Loucy (cell line): ENCODE results near the gene IQCH.

ENCODE experiments used
- H2AFZ ChIP-seq: fragments of 200-600 bp; sonication (generic); 2 replicates; pipeline ENCODE4 v1.6.0; 2016; ENCODE audit warnings: antibody characterized with exemption, mild to moderate bottlenecking, low read length, moderate library complexity
- H3F3A ChIP-seq: fragments of 200-600 bp; 2 replicates; pipeline ENCODE4 v1.6.0; 2016; ENCODE audit warnings: antibody characterized with exemption, low read depth, mild to moderate bottlenecking
- H3K27me3 ChIP-seq: fragments of 200-600 bp; sonication (generic); 2 replicates; pipeline ENCODE4 v1.6.1; 2014; ENCODE audit warnings: low read length, mild to moderate bottlenecking; ENCODE audit not compliant: insufficient read depth, poor library complexity, severe bottlenecking
- H3K36me3 ChIP-seq: fragments of 200-600 bp; sonication (generic); 2 replicates; pipeline ENCODE4 v1.6.1; 2016; ENCODE audit warnings: low read length; ENCODE audit not compliant: insufficient read depth
- H3K4me1 ChIP-seq: fragments of 200-600 bp; sonication (generic); 2 replicates; pipeline ENCODE4 v1.5.1; 2014; ENCODE audit warnings: low read length, mild to moderate bottlenecking; ENCODE audit not compliant: insufficient read depth, poor library complexity, severe bottlenecking
- H3K4me2 ChIP-seq: fragments of 200-600 bp; sonication (generic); 2 replicates; pipeline ENCODE4 v1.6.0; 2014; ENCODE audit warnings: antibody characterized with exemption, low read length, low read depth, mild to moderate bottlenecking; ENCODE audit not compliant: poor library complexity, severe bottlenecking
- H3K4me3 ChIP-seq: fragments of 200-600 bp; sonication (generic); 2 replicates; pipeline ENCODE4 v1.5.1; 2014; ENCODE audit warnings: low read length, mild to moderate bottlenecking, mixed read lengths; ENCODE audit not compliant: poor library complexity, severe bottlenecking
- H3K79me2 ChIP-seq: fragments of 200-600 bp; sonication (generic); 2 replicates; pipeline ENCODE4 v1.6.1; 2014; ENCODE audit warnings: low read length; ENCODE audit not compliant: insufficient read depth
- H3K9ac ChIP-seq: fragments of 200-600 bp; sonication (generic); 2 replicates; pipeline ENCODE4 v1.6.0; 2014; ENCODE audit warnings: mild to moderate bottlenecking, low read depth, low read length, moderate library complexity; ENCODE audit not compliant: poor library complexity, severe bottlenecking
- H3K9me2 ChIP-seq: fragments of 200-600 bp; sonication (generic); replicated peaks from 2 replicates; pipeline ENCODE4 v1.6.1; 2016; ENCODE audit warnings: low read depth, low read length, mixed read lengths
- H3K9me3 ChIP-seq: fragments of 200-600 bp; sonication (generic); 2 replicates; pipeline ENCODE4 v1.6.1; 2014; ENCODE audit warnings: mild to moderate bottlenecking, antibody characterized with exemption, low read length, low read depth; ENCODE audit not compliant: insufficient read depth
- H4K20me1 ChIP-seq: fragments of 200-600 bp; sonication (generic); 2 replicates; pipeline ENCODE4 v1.6.0; 2014; ENCODE audit warnings: antibody characterized with exemption, low read length, mild to moderate bottlenecking; ENCODE audit not compliant: insufficient read depth, poor library complexity, severe bottlenecking
- EZH2phosphoT487 ChIP-seq: fragments of 200-600 bp; IDR thresholded peaks from 2 replicates; pipeline ENCODE4 v1.6.1; 2018; ENCODE audit warnings: antibody characterized with exemption, mild to moderate bottlenecking, moderate library complexity, borderline replicate concordance
- TF ChIP-seq, protein P1 (sequence below): fragments of 200-600 bp; sonication (generic); conservative IDR thresholded peaks from 2 replicates; pipeline ENCODE4 v1.5.1; 2014; ENCODE audit warnings: mild to moderate bottlenecking, antibody characterized with exemption, low read length

The IQCH gene

DNA sequence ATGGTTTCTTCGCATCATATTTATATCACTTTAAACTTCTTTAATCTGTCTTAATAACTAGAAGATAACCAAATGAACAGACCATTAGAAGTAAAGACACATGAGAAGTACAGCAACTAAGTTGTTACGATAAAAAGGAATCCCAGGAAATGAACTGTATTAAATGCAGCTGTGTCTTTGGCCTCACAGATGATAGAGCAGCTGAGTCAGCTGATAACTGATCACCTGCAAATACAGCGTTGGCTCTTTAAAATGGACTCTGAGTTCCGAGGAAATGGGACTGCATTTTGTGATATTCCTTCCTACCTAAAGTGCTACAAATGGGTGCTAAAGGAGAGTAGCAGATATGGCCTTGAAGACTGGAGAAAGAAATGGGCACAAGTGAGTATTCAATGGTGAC, 145.3 kb downstream of the IQCH start:
- H3F3A ChIP-seq: no peaks in the 10 kb centered on the region
- H3K9me2 ChIP-seq: no peaks in the 10 kb centered on the region
- H3K9me3 ChIP-seq: no peaks in the 10 kb centered on the region
- H2AFZ ChIP-seq: no peak overlapping the region
- H3K79me2 ChIP-seq: no peaks in the 10 kb centered on the region
- H3K27me3 ChIP-seq: no peaks in the 10 kb centered on the region
- no peak overlapping the region for H3K4me2 ChIP-seq
- TF ChIP-seq, protein P1, sequence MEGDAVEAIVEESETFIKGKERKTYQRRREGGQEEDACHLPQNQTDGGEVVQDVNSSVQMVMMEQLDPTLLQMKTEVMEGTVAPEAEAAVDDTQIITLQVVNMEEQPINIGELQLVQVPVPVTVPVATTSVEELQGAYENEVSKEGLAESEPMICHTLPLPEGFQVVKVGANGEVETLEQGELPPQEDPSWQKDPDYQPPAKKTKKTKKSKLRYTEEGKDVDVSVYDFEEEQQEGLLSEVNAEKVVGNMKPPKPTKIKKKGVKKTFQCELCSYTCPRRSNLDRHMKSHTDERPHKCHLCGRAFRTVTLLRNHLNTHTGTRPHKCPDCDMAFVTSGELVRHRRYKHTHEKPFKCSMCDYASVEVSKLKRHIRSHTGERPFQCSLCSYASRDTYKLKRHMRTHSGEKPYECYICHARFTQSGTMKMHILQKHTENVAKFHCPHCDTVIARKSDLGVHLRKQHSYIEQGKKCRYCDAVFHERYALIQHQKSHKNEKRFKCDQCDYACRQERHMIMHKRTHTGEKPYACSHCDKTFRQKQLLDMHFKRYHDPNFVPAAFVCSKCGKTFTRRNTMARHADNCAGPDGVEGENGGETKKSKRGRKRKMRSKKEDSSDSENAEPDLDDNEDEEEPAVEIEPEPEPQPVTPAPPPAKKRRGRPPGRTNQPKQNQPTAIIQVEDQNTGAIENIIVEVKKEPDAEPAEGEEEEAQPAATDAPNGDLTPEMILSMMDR: no peak
- no peak for TF ChIP-seq EZH2phosphoT487
- H3K4me3 ChIP-seq: no peak overlapping the region
- peaks cover 7% of the 10 kb centered on the region for H3K4me1 ChIP-seq
- no peak overlapping the region for H3K9ac ChIP-seq
- no peaks in the 10 kb centered on the region for H4K20me1 ChIP-seq
- H3K36me3 ChIP-seq: no peaks in the 10 kb centered on the region

- Histone ChIP-seq H2AFZ (no peak overlapping the region), H3K27me3 (no peaks in the 10 kb centered on the region), H3K9me2 (no peaks in the 10 kb centered on the region), H3K4me2 (no peak overlapping the region), H3F3A (no peaks in the 10 kb centered on the region), H3K79me2 (no peaks in the 10 kb centered on the region), H3K4me1 (peaks cover 7% of the 10 kb centered on the region), H3K4me3 (no peak overlapping the region), H3K9me3 (no peaks in the 10 kb centered on the region), H3K9ac (no peak overlapping the region), H4K20me1 (no peaks in the 10 kb centered on the region), H3K36me3 (no peaks in the 10 kb centered on the region)
- TF ChIP-seq, protein P1: no peak
- no peak for TF ChIP-seq EZH2phosphoT487
Measured at GRCh38 chr15:67400890-67401289, 146.3 kb downstream of the IQCH start.

DNA sequence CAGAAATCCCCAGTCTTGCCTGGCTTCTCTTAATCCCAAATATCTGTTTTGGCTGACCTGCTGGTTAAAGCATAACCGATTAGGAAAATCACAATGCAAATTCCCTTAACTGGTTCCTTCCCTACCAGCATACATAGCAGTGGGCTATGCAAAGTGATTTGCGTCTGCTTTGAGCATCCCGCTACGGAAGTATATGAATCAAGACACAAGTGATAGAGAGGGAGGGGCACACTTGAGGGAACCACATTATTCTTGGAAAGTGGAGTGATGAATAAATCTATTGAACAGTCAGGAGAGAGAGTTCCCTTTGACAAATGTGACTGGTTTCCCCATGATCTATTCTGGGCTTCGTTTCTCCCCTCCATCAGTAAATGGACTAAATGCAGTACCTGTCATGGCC, 146.8 kb downstream of the IQCH start:
- Histone ChIP-seq H4K20me1 (no peaks in the 10 kb centered on the region), H3K4me3 (no peak overlapping the region), H3K4me1 (peaks cover 7% of the 10 kb centered on the region), H3K9me2 (no peaks in the 10 kb centered on the region), H3K27me3 (no peaks in the 10 kb centered on the region), H2AFZ (no peak overlapping the region), H3K36me3 (no peaks in the 10 kb centered on the region), H3K79me2 (no peaks in the 10 kb centered on the region), H3K9me3 (no peaks in the 10 kb centered on the region), H3F3A (no peaks in the 10 kb centered on the region), H3K9ac (no peak overlapping the region), H3K4me2 (no peak overlapping the region)
- TF ChIP-seq, protein P1: no peak
- no peak for TF ChIP-seq EZH2phosphoT487
